HFFc6 (cell line): Measurements from ENCODE around the gene REXO5. TPM values are rescaled to one million over a fixed set of nuclear protein-coding genes. Genes with fewer than 3 reads are reported as not detected.
"Not testable (repeated sequence)": the region's sequence is repeated elsewhere in the genome, so short reads cannot be mapped to it uniquely, and the experiment has no call there.

Experiments used
- DNase-seq: peaks from one replicate; pipeline ENCODE4 v3.0.0-alpha.2; 2018
- H3K27ac Mint-ChIP-seq: 2 replicates; pipeline ENCODE4 v1.8.0; 2020; ENCODE audit warnings: mild to moderate bottlenecking, mixed read lengths
- H3K27me3 Mint-ChIP-seq: 2 replicates; pipeline ENCODE4 v1.8.0; 2021; ENCODE audit warnings: mild to moderate bottlenecking, moderate library complexity, mixed read lengths; ENCODE audit not compliant: insufficient read depth
- H3K36me3 Mint-ChIP-seq: 2 replicates; pipeline ENCODE4 v1.8.0; 2021; ENCODE audit warnings: low read depth, mixed read lengths
- H3K4me1 Mint-ChIP-seq: 2 replicates; pipeline ENCODE4 v1.8.0; 2020; ENCODE audit warnings: low read depth, mixed read lengths
- H3K4me3 Mint-ChIP-seq: 2 replicates; pipeline ENCODE4 v1.8.0; 2020; ENCODE audit warnings: mild to moderate bottlenecking, moderate library complexity, mixed read lengths
- H3K9me3 Mint-ChIP-seq: 2 replicates; pipeline ENCODE4 v1.8.0; 2020; ENCODE audit warnings: mild to moderate bottlenecking, mixed read lengths
- CTCF ChIP-seq: fragments of 200-600 bp; sonication (generic); IDR thresholded peaks from 2 replicates; pipeline ENCODE4 v1.5.0; 2021; ENCODE audit warnings: antibody characterized with exemption, mild to moderate bottlenecking
- long read RNA-seq: library from polyadenylated mRNA; unstranded; transcript quantifications from one replicate; pipeline ENCODE4 v2.0.0, GENCODE V29; 2019
- total RNA-seq, 6 experiments: library from RNA; stranded (reverse); fragmentation: NEBNext Ultra II Directional; extraction: Animal tissue kit (Norgen Biotek cat#: 25700); gene quantifications; 2 replicates in 1 of 6; 3 replicates in 5 of 6; pipeline ENCODE4 v1.2.3, GENCODE V29; 2021

REXO5 gene
- 10 to 100 TPM in 3 of 6 experiments, 1 to 10 TPM in 3; 4.9 to 12.2 (median 9.6) TPM for total RNA-seq
- long read RNA-seq, partial matches to known transcripts: 2 of 14 reads
- long read RNA-seq, other reads (novel, unspliced or antisense): 6 of 14 reads

DNA sequence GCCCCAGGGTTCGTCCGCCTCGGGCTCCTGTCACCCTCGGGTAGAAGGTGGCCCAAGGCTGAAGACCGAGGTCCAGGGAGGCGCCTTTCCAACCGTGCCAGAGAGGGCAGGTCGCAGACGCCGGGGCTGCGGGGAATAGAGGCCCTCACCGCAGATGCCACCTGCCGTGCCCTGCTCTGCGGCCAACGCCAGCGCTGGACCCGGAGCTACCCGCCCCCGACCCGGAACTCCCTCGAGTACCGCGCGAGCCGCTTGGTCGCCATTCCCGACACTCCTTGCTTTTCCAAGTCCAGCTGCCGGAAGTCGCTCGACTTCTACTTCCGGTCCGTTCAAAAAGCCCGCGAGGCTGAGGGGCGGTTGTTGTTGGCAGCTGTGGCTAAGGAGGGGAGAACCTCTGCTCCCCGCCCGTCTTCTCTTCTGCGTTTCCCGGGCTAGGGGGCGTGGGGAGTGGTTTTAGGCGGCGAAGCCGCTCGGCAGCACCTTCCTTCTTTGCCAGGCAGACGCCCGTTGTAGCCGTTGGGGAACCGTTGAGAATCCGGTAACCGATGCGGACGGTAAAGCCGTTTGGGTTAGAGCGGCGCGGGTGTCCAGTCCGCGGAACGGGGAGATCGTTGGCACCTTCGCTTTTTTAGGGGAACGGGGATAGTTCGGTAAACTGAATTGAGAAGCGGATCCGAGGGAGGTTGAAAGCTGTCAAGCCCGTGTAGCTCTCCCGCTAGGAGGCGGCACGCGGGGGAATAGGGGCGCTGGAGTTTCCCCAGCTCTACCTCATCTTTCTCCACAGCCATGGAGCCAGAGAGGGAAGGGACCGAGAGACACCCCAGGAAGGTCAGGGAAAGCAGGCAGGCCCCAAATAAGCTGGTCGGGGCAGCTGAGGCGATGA, at the start of gene REXO5, which contains the start of gene ERI2:
TSS of gene REXO5 (plus strand) at position 360 of the 883 bp plus-strand sequence. CDS start at position 787, 427 bp downstream.
TSS of gene ERI2 (minus strand) at position 305 of the 883 bp plus-strand sequence. CDS start at position 263, 42 bp downstream.
- Mint-ChIP-seq H3K4me1 (peaks cover 28% of the 10 kb centered on the region), H3K36me3 (no peaks in the 10 kb centered on the region), H3K27ac (peak within 1 kb of the TSS; percentile 96), H3K9me3 (no peaks in the 10 kb centered on the region), H3K27me3 (peaks cover 3% of the 10 kb centered on the region; the same call in 1 of the 2 replicates), H3K4me3 (peak within 1 kb of the TSS; percentile 99)
- peak; percentile 72 for TF ChIP-seq CTCF
- peak; percentile 95 for DNase-seq

- TF ChIP-seq CTCF: no peak
- no peak overlapping the region for H3K4me3 Mint-ChIP-seq
- no peak overlapping the region for H3K27ac Mint-ChIP-seq
- no peak for DNase-seq
- H3K27me3 Mint-ChIP-seq: peaks cover 10% of the 10 kb centered on the region; the same call in 1 of the 2 replicates
- H3K36me3 Mint-ChIP-seq: no peaks in the 10 kb centered on the region
- peaks cover 13% of the 10 kb centered on the region for H3K4me1 Mint-ChIP-seq
- H3K9me3 Mint-ChIP-seq: no peaks in the 10 kb centered on the region
These were observed 46.0 kb upstream of the REXO5 start for GRCh38 chr16:20760346-20760745.

- Mint-ChIP-seq H3K9me3 (no peaks in the 10 kb centered on the region), H3K4me3 (no peak overlapping the region), H3K27ac (no peak overlapping the region), H3K36me3 (no peaks in the 10 kb centered on the region), H3K27me3 (peaks cover 10% of the 10 kb centered on the region; the same call in 1 of the 2 replicates), H3K4me1 (peaks cover 13% of the 10 kb centered on the region)
- no peak for TF ChIP-seq CTCF
- DNase-seq: no peak
These were observed 45.2 kb upstream of the REXO5 start for GRCh38 chr16:20761175-20761574.

GRCh38 chr16:20762404-20763123, 43.8 kb upstream of the REXO5 start:
- no peaks in the 10 kb centered on the region for H3K36me3 Mint-ChIP-seq
- peaks cover 13% of the 10 kb centered on the region for H3K4me1 Mint-ChIP-seq
- H3K27me3 Mint-ChIP-seq: peaks cover 10% of the 10 kb centered on the region; the same call in 1 of the 2 replicates
- TF ChIP-seq CTCF: no peak
- no peaks in the 10 kb centered on the region for H3K9me3 Mint-ChIP-seq
- peak overlapping the region; percentile 96 for H3K4me3 Mint-ChIP-seq
- DNase-seq: no peak
- no peak overlapping the region for H3K27ac Mint-ChIP-seq

DNA sequence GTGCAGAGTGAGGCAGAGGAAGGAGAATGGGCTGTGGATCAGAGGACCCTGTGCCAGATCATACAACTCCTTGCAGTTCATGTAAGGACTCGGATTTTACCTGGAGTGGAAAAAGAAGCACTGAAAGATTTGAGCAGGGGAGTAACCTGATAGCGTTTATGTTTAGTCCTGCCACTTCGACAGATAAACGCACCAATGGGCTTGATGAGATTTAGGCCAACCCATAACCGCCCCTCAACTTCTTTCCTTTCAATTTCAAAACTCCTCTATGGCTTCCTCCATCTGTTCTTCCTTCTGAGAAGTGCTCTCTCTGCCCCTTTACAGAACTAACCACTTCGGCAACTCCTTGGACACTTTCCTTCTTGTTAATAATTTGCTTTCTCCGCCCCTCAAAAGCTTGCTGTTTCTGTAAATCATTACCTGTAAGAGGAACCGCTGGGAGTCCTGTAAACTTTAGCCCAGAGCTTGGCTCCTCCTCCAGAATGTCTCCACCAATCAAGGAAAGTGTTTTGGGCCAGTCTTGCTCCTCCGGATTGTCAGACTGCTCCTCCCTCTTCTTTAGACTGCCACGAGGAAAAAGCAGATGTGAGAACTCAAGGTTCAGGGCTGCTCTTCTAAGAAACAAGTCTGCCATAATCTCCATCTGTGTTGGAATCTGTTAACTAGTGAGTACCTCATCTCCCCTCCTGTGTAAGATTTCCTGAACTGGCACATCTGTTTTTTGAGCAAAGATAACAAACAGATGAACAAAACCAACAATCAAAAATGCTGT, 42.7 kb upstream of the REXO5 start, which contains the start of gene ACSM3:
TSS of gene ACSM3 (plus strand) at position 554 of the 772 bp plus-strand sequence. CDS start 6,021 bp downstream, outside the sequence.
- no peaks in the 10 kb centered on the region for H3K9me3 Mint-ChIP-seq
- TF ChIP-seq CTCF: no peak
- DNase-seq: peak; percentile 75

GRCh38 chr16:20764448-20764847, 41.9 kb upstream of the REXO5 start:
- H3K27ac Mint-ChIP-seq, H3K4me3 Mint-ChIP-seq: not testable (repeated sequence)

More for the DNA sequence above, 42.7 kb upstream of the REXO5 start, which contains the start of gene ACSM3:
- Mint-ChIP-seq H3K27ac (peak within 1 kb of the TSS; percentile 71), H3K4me3 (peak within 1 kb of the TSS; percentile 96), H3K36me3 (no peaks in the 10 kb centered on the region), H3K27me3 (peaks cover 10% of the 10 kb centered on the region; the same call in 1 of the 2 replicates), H3K4me1 (peaks cover 13% of the 10 kb centered on the region)

More at GRCh38 chr16:20764448-20764847, 41.9 kb upstream of the REXO5 start:
- not testable (repeated sequence) for H3K27me3 Mint-ChIP-seq, DNase-seq, H3K36me3 Mint-ChIP-seq, H3K9me3 Mint-ChIP-seq
- peaks cover 13% of the 10 kb centered on the region for H3K4me1 Mint-ChIP-seq
